GM19043 (cell line): ENCODE results near the gene NTSR1.

ENCODE experiments used
- ATAC-seq: cut with Tn5 transposase; IDR thresholded peaks from one replicate; pipeline ENCODE4 v1.9.1; 2021; ENCODE audit warnings: low read depth; ENCODE audit not compliant: unreplicated experiment

NTSR1 gene

DNA sequence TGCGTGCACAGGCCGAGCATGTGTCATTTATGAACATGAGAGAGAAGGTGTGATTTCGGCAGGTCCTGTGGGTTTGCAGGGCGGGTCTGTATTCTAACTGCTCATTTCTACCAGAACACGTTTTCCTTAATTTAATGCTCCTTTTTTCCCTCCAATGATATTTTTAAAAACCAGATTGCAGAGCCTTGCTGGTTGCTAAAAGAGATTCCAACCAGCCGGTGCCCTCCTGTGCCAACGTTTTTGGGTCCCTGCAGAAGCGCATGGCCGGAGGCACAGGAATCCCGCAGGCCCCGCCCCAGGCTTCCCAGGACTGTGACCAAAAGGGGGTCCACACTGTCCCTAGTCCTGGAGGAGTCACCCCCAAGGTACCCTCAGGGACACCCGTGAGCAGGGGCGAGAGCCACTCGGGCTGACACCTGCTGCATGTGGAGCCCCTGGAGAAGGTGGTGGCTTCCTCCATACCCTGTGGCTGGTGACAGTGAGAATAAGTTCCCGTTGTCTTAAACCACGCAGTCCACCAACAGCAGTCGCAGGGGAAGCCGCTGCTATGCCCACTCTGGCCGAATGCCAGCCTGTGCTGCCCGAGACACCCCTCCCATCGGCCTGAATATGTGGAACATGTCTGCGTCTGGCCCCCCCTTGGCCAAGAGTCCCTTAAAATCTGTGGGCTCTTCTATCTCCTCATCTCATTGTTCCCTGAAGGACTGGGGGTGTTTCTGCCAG, 15.7 kb upstream of the NTSR1 start:
- no peak for ATAC-seq

DNA sequence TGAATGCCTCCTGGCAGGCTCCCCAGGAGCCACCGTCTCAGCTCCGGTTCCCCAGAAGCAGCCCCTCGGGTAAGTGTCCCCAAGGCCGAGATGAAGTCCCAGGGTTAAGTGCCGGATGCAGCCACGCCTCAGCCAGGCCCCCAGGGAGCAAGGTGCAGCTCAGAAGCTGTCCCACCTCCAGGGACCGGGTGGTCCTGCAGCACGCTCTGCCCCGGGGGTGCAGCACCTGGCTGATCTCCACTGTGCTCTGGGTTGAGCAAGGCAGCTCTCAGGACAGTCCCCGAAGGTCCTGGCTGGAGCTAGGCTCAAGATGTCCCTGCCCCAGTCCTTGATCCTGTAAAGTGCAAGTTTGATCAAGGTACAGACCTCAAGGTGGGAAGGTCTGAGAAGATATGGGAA, 15.1 kb upstream of the NTSR1 start:
- no peak for ATAC-seq

DNA sequence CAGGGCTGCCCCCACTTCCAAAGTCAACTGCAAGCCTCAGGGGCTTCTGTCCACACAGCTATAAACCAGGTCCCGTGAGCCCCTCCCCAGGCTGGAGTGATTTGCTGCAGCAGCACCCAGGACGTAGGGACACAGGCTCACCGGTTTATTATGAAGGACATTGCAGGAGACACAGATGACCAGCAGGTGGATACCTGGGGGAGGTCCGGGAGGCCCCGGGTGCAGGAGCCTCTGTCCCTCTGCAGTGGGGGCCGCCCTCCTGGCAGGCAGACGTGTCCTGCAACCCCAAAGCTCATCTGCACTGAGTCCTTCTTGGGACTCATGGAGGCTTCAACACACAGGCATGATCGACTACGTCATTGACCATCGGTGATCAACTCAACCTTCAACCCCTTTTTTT, 14.5 kb upstream of the NTSR1 start:
- no peak for ATAC-seq

DNA sequence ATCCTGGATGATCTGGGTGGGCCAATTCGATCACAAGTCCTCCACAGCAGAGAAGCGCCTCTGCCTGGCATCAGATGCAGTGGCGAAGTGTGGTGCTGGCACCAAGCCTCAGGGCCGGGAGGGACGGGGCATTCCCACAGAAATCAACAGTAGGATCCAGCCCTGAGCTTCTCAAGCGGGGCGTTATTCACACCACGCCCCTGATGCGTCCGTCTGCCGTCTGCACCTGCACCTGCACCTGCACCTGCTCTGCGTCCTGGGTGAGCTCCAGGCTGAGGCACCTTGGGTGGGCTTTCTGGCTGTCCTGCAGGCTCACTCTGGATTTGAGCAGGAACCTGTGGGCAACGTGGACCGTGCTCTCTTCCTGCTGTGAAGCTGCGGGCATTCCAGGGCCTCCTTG, 13.8 kb upstream of the NTSR1 start:
- ATAC-seq = no peak

DNA sequence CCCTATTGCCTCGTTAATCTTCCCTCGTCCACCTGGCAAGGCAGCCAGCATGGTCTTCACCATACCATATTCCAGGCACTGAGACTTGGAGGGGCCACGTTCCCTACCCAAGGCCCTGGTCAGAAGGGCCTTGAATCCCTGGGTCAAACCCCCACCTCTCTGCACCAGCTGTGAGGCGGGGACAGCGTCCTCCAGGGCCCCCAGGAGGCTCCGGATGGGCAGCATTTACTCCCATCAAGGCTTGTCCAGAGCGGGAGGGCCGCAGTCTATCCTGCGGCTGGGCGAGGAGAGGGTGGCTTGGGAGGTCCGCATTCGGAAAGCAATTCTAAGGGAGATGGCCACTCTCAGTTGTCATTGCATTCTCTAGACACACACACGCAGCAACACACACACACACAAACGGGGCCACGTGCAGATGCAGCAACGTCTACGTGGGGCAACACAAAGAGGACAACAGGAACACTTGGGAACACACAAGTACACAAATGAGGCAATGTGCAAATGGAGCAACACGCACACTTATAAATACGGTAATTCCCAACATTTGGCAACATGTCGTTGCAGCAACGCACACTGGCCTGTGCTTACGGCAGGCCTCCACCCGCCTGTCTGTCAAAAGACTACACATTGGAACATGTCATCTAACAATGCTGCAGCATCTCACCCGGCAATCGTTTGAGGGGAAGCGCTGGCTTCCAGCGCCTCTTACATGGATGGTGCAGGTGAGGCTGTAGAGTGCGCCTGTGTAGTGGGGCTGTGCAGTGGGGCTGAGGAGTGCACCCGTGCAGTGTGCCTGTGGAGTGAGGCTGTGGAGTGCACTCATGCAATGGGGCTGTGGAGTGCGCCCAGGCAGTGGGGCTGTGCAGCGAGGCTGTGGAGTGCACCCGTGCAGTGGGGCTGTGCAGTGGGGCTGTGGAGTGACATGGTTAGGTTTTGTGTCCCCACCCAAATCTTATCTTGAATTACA, 12.9 kb upstream of the NTSR1 start:
- ATAC-seq = no peak

DNA sequence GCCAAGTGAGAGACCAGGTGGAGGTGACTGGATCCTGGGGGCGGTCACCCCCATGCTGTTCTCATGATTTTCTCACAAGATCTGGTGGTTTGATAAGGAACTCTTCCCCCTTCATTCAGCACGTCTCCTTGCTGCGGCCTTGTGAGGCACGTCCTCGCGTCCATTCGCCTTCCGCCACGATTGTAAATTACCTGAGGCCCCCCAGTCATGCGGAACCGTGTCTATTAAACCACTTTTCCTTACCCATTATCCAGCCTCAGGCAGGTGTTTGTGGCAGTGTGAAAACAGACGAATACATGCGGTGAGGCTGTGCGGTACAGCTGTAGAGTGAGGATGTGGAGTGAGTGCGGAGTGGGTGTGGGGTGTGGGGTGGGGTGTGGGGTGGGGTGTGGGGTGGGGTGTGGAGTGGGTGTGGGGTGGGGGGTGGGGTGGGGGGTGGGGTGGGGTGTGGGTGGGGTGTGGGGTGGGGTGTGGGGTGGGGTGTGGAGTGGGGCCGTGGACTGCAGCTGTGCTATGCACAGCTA, 12.1 kb upstream of the NTSR1 start:
- no peak for ATAC-seq

DNA sequence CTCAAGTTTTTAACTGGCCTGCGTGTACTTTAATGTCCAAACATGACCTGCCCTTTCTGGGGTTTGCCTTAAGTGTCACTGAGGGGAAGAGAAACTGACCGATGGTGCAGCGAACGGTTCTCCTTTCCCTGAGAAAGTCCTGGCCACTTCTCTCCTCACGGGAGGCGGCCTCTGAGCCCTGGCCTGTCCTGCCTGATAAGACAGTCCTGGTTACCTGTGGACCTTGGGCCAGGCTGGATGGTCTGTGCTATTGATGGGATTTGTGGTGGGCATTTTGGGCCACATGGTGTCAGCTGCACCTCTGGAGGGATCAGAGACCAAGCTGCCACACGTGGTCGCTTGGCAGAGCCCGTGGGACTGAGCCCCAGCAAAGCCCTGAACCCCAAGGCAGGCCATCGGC, 11.6 kb upstream of the NTSR1 start:
- ATAC-seq = no peak

DNA sequence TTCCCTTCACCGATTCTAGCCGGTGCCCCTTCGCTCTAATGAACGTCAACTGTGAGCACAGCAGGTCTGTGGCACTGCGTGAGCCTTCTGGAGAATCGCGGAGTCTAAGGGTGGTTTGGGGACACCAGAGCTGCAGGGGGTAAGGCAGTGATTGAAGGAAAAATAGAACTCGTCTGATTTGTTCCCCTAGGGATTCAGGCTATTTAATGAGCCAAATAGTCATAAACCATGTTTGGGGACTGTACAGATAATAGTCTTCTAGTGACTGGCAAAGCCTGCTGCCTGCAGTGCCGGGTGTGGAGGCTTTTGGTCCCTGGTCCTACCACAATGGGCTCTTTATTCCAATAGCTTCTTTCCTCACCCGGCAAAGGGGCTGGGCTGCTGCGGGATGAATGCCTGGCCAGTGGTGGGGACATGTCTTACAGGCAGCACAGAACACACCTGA, 11.1 kb upstream of the NTSR1 start:
- no peak for ATAC-seq

DNA sequence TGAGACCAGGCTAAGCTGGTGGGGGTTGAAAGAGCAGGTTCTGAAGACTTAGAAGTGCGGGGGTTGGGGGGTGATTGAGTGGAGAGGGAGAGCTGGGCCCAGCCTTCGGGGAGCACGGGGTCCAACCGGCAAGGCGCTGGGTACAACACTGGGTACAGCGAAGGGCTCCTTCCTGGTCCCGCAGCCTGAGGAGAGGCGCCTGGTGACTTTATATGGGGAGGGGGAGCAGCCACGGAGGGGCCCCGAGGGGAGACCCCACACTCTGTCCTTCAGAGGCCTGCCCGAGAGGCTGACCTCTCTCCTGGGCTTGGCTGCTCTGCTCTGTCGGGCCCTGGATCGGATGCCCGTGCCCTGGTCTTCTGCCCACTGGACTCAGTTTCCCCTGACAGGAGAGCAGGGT, 10.4 kb upstream of the NTSR1 start:
- ATAC-seq = no peak

DNA sequence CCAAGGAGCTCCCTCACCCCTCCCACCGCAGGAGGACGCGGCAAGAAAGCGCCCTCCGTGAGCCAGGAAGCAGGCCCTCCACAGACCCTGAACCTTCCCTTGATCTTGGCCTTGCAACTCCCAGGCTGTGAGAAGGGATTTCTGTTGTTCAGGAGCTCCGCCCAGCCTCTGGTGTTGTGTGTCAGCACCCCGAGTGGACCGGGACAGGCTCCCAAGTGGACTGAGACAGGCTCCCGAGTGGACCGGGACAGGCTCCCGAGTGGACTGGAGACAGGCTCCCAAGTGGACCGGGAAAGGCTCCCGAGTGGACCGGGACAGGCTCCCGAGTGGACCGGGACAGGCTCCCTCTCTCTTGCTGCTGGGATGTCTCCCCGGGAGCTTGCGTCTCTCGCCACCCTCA, 9.3 kb upstream of the NTSR1 start:
- no peak for ATAC-seq

DNA sequence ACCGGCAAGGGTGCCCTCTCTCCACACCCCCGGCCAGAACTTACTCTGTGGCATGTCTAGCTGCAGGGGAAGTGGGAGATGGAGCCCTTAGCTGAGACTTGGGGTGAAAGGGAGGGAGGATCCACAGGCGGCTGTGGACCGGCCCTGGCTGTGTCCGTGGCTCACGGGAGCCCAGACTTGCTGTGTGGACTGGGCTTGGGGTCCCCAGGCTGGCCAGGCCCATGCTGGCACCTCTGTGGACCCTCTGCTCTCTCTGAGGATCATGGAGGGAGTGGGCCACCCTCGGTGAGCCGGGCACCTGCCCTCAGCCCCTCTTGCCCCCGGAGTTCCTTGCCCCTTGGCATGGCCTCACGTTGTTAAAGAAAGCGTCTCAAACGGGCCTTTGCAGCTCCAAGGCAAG, 8.9 kb upstream of the NTSR1 start:
- no peak for ATAC-seq

DNA sequence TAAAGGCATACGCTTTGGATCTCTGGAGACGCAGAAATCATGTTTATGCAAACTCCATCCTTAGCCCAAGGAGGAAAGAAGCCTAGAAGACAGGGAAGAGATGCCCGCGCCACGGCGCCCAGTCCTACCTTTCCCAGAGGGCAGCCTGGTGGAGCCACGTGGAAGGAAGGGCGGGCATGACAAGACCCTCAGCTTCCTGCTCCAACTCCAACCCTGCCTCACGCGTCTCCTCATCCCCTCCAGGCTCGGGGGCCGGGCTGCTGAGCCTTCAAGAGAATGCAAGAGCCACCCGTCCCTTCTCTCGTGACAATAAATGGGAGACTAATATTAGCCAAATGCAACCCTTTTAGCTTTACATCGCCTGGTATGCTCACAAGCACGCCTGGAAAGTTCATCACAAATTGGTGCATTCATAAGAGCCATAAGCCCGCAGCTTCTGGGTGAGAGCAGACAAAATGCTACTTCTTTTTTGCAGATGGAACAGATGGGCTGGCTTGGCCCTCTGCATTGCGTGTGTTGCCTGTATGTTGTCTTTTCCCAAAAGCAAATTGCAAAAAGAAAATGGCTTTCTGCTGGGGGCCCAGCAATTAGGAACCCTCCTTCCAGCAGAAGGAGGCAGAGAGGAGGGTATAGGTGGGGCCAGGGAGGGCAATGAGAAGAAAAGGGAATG, 8.2 kb upstream of the NTSR1 start:
- no peak for ATAC-seq

DNA sequence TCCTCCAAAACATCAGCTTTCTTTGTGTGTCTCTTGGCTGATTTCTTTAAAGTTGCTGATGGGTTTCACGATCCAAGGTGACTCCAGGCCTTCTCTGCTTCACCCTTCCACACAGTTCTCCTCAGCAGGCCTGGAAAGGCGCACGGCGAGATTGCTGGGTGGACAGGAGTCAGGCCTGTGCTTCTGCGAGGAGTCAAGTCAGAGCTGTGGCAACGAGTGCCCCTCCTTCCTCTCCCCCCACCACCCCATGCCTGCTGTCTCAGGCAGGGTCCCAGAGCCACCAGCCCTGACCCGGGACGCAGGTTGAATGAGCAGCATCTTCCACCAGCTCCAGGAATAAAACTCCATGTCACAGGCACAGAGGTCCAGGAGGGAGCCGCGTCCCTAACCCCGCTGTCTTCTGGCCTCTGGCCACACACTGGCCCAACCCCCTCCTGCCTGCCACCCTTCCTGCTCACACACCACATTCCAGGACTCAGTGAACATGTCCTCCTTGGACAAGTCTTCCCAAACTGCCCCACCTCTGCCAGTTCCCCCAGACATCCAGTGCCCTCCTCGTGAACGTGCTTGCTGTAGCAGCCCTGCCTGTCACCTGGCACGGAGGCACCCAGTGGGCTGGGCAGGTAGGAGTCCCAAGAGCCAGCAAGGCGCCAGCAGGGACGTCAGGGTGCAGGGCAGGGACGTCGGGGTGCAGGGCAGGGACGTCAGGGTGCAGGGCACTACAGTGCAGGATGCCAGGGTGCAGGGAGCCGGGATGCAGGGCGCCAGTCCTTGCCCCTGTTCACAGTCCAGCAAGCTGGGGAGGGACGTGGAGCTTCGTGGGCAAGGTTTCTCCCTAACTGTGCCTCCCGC, 7.2 kb upstream of the NTSR1 start:
- no peak for ATAC-seq

DNA sequence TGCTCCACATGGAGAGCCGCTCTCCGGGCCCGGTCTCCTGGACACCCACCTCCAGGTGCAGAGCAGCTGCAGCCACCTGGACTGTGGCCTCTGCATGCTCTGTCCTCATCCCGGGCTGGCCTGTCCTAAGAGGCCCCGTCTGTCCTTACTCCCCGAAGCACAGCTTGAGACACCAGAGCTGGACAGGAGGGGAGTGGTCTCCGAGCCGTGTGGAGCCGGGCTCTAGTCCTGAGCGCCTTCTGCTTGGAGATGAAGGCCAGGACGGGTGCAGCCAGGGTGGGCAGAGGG, 6.7 kb upstream of the NTSR1 start:
- no peak for ATAC-seq

DNA sequence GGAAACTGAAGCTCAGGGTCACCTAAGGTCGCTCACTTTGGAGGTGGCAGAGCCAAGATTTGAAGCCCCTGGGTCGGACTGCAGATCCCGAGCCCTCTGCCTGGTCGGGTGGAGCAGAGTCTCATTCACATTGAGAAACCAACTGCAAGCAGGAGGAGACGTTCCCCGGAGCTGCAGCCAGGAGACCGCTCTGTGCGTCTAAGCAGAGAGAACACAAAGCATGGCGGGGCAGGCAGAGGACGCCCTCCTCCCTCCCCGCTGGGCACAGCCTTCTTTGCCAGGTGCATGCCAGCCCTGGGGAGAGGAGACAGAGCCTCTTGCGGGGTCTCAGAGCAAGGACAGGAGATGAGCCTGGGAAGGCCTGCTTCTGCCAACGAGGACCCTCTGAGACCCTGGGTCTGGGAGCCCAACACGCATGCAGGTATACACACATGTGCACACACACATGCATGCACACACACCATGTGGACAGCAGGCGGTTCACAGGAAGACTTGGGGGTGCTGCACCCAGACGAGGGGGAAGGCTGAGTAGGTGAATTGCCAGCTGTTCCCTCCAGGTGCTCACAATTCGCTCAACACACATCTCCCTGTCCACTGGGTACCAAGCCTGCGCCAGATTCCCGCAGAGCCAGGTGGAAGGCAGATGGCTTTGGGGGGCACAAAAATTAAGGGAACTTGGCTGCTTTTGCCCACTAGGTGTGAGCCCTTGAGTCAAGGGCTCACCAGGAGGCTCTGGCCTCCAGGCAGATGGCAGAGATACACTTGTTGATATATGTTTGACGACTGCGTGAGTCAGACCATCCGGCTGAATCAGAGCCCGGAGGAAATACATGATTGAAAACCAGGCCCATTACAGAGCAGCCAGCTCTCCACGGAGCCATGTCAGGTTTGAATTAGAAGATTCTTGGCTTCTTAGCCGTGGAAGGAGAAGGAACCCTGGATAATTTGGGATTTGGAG, 5.5 kb upstream of the NTSR1 start:
- ATAC-seq = no peak

DNA sequence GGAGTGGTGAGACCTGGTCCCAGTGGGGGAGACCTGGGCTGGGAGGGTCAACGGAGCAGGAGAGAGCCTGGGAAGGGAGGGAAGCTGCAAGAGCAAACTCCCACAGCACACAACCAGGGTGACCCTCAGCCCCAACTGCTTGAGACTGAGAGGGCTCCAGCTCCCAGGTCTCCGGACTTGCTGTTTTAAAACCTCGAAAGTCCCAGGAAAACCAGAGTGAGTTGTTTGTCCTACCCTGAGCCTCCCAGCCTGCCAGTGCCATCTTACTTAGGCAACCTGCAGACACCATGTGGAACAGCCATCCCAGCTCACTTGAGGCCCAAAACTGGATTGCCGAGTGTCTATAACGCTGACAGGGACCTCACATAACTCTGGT, 4.8 kb upstream of the NTSR1 start:
- no peak for ATAC-seq

DNA sequence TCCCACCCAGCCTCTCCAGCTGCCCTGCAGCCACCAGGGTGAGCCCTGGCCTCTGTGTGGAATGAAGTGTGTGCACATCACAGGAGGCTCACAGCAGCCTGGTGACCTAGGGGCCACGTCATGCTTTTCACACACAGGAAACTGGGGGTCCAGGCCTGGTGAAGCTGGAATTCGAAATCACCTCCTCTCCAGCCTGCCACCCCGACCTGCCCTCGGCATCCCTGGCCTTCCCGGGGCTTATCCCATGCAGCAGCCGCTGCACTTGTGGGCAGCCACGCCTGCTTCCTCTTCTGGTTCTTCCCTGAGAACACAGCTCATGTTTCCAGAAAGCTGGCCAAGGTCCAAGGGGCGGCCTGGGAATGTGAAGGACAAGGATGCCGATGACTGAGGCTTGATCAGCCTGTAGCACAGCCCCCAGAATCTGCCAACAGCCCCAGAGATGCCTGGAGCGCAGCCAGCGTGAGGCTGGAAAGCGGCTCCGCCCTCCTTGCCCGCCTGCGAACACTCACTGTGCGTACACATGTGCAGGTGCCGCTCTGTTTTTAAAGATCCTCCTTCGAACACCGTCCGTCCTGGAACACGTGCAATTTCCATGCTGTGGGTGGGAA, 4.2 kb upstream of the NTSR1 start:
- no peak for ATAC-seq

DNA sequence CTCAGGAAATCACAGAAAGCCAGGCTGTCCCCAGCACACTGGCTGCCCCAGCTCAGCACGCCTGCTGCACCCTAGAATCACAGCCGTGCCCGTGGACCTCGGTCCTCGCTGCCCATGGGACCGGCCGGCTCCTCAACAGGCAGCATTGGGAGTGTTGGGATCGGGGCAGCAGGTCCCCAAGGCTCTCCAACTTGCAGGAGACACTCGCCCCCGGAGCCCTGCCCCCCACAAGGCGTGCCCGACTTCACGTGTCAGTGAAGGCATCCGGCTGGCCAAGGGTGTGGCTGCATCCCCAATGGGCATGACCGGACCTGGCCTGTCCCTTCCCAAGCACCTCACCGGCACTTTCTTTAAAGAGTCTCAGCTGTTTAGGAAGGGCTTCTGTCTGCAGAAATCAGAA, 3.0 kb upstream of the NTSR1 start:
- no peak for ATAC-seq

DNA sequence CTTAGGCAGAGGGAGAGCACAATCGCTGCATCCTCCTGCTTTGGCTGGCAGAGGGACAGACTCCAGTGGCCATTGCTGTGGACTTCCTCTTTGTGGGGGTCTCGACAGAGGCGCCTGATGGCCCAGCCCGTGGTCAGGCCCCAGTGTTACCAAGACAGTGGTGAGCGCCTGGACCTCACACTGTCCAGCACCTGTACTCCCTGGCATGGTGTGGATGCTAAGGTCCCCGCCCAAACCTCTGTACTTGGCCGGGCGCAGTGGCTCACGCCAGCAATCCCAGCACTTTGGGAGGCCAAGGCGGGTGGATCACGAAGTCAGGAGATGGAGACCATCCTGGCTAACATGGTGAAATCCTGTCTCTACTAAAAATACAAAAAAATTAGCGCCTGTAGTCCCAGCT, 2.3 kb upstream of the NTSR1 start:
- ATAC-seq = no peak
